Heart left ventricle (tissue), 13 donors: ENCODE results near the gene LRRC27.

ENCODE experiments used
- CTCF ChIP-seq, 12 donors: fragments of 200-600 bp; sonication (generic) in 4 of 12; IDR thresholded peaks; one replicate each; pipeline versions ENCODE4 v1.5.0 to v1.8.0; 2018 to 2022; ENCODE audit warnings: antibody characterized with exemption in 12 of 12, mild to moderate bottlenecking in 5 of 12
- POLR2A ChIP-seq, 2 donors: fragments of 450-650 bp; IDR thresholded peaks; one replicate each; pipeline ENCODE4 v1.6.1; 2017; ENCODE audit warnings: antibody characterized with exemption in 2 of 2, mild to moderate bottlenecking in 2 of 2, moderate library complexity in 2 of 2
- donor health status: ischemic (EF 13 %, LVEDD 7.1; RV severe dilation, severe dysfunction).
- donor health status: DM: no; HTN: yes; CAD: no.
- donor health status: DM: no; HTN: no; CAD: no.
- donor health status: ischemic (EF 25% LVEDD 6.9; RV normal size, moderate dysfunction).
- donor health status: ischemic (EF 25% LVEDD 5.7; RV mildly dilated, moderate dysfunction).
- donor health status: ischemic (EF 35%, LVEDD 5.7; RV mildly dilated, moderate dysfunction).
- donor health status: nonischemic (EF 11% LVEDD 7.7; RV severe dilation, severe dysfunction).
- donor health status: DM: yes; HTN: yes; CAD: no.
- donor health status: PGD.
- donor health status: ischemic (EF 29% LVEDD 5.4; RV normal size, mild dysfunction).
- donor health status: nonischemic (EF 23%, LVEDD 6.1; RV moderate dilation, normal function).

DNA sequence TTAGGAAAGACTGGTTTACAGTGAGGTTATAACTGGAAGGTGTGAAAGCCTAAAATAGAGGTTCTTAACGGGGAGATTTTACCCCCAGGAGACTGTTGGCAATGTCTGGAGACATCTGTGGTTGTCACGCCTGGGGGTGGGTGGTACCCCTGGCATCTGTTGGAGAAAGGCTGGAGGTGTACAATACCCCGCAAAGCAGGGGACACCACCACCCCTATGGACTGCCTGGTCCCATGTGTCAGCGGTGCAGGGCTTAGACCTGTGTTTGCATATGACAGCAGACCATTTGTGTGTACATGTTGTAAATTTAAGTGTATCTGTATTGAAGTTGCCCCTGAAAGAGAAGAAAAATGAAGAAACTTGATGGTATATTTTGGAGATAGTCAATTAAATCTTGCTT is 9.8 kb downstream of the LRRC27 start:
- TF ChIP-seq CTCF (IDR thresholded peaks at IDR 0.05) (no peak), POLR2A (IDR thresholded peaks at IDR 0.05) (no peak)
